ENCODE data around the gene CDH4.

Gene CDH4

GRCh38 chr20:61929561-61929960, 677.5 kb downstream of the CDH4 start:
- DNase-seq: no peak

- DNase-seq: no peak
Measured at GRCh38 chr20:61929971-61930666, 678.1 kb downstream of the CDH4 start.

- DNase-seq: no peak
Measured at GRCh38 chr20:61930776-61931475, 678.9 kb downstream of the CDH4 start.

- DNase-seq: no peak
Measured at GRCh38 chr20:61931476-61932198, 679.6 kb downstream of the CDH4 start.

DNA sequence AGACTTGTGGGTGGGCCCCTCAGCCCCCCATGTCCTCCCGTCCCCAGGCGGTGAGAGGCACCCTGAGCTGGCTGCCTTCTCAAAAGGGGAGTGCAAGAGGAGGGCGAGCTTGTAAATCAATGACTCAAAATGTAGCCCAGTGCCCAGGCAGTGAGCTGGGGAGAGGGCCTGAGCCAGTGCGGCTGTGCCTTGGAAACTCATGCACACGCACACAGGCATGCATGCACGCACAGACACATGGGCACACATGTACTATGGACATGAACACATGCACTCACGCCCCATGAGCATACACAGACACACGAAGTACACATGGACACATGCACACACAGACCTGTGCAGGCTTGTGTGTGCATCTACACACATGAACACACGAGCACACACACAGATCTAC, 680.1 kb downstream of the CDH4 start:
- no peak for DNase-seq

DNA sequence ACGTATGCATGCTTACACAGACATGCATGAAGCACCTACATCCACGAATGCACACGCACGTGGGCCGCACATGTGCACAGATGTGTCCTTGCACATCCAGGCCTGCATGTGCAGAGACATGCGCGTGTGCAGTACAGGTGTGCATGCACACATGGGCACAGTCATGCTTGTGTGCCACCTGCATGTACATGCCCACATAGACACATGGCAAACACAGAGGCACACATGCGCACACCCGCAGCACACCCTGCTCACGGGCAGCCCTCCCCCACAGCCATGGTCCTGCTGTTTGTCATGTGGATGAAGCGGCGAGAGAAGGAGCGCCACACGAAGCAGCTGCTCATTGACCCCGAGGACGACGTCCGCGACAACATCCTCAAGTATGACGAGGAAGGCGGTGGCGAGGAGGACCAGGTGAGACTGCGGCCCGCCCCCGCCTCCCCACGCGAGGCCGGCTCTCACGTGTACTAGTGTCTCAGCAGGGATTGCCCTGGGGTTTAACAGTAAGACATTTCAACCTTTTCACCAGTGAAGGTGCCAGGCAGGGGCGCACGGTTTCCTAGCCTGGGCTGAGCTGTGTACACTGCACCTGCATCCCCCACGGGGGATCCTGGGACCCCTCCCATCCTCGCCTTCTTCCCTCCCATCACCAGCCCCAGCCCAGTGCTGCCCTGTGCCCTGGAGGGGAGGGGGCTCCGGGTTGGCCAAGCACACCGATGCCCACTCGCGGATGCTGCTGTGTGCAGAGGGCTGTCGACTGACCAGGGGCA, 680.8 kb downstream of the CDH4 start:
- DNase-seq: no peak

DNA sequence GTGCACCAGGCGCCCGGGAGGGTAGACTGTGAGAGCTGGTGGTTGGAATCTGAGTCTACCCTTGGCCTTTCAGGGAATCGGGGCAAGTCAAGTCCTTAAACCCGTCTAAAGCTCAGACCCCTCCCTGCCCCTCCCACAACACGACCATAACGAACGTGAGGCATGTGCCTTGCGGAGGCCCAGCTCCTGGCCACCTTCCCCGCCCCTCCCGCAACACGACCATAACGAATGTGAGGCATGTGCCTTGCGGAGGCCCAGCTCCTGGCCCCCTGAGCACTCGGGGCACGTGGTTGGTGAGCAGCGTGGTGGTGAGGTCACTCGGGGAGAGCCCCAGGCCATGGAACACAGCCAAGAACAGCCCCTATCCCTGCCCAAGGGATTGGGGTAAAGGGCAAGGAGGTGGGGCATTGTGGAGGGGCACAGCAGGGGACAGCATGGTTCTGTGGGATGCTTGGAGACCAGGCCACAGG, 681.5 kb downstream of the CDH4 start:
- no peak for DNase-seq

GRCh38 chr20:61933951-61934715, 682.1 kb downstream of the CDH4 start:
- DNase-seq: no peak

DNA sequence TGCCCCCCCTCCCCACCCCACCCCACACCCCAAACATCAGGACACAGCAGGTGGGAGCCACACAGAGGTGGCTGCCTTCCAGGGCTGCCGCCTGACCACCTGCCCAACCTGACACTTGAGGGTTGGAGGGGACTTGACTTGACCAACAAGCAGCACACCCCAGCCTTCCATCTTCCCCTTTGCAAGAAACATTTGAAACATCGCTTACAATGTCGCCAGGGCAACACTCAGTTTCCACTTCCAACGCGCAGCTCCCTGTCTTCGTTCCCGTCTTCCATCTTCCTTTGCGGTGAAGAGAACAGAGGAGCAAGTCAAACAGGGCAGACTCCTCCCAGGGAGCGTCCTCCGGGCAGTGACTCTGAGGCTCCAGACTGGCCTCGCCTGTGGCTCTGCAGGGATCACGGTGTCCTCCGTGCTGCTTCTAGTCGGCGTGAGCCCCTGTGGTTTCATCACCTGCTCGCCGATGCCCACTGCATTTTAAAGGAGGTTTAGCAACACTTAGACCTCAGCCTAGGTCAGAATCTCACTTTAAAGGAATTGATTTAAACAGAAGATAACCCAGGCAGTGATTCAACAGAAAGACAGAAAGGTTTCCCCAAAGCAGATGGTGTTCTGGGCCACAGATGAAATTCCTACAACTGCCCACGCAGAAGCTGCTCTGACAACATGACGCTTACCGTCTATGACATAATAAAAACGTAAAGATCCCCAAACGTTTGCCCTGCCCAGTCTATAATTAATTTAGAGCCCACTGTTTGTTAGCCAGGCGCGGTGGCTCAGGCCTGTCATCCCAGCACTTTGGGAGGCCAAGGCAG, 682.9 kb downstream of the CDH4 start:
- no peak for DNase-seq

- no peak for DNase-seq
Measured at GRCh38 chr20:61935926-61936700, 684.1 kb downstream of the CDH4 start.

- no peak for DNase-seq
Measured at GRCh38 chr20:61936701-61937131, 684.7 kb downstream of the CDH4 start.

DNA sequence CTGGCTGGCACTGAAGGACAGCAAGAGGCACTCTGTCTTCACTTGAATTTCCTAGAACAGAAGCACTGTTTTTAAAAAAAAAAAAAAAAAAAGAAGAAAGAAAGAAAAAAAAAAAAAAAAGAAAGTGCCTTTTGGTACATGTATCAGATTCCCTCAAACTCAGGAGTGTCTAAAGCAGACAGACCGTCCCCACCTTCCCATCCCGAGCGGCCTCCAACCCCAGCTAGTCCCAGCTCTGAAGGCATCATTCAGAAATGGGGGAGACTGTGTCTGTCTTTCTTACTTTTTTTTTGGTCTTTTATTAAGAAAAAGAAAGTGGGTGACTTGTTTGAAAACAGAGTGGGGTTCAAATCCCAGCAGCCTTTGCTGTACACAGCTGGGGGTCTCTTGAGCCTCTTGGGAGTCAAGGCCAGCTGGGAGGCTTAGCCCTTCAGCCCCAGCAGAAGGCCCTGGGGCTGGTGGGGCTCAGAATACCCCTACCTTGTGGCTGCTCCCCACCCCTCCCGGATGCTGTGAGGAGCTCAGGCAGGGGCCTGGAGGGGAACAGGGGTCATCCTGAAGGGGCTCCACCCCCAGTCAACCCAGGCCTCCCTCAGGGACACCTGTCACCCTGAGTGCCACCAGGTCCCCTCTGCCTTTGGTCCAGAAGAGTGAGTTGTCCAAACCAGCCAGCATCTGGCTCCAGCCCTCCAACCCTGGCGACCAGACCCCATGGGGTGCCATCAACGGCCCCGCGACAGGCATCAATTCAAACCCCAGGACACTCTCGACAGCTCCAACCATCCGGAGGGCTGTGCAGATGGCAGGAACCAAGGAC, 685.3 kb downstream of the CDH4 start:
- DNase-seq: no peak

- DNase-seq: no peak
Measured at GRCh38 chr20:61937963-61938838, 686.1 kb downstream of the CDH4 start.

- no peak for DNase-seq
Measured at GRCh38 chr20:61938839-61939690, 687.0 kb downstream of the CDH4 start.

DNA sequence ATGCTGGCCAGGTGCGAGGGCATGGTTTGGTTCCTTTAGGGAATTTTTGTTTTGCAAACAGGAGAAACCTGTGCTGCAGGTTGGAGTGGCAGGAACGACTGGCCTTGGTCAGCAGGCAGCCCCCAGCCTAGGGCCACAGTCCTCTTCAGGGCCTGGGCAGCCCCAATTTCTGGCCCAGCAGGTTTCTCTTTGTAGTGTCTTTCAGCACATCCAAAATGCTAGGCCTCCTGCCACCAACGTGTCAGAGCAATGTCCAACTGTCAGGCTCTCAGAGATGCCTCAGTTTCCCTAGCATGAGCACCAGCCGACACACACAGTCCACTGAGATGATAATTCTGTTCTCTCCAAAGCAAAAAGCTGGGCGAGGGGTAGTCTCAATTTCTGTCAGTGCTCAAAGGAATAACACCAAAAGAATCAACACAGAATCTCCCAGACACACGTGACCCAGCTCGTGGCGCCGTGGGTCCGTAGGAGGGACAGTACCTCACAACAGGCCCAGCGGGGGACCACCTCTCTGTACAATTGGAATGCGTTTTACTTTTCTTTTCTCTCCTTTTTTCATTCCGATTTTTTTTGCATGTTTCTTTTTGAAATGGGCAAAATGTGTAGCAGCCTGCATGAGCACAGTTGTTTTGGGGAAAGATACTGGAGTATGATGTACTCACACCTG, 687.8 kb downstream of the CDH4 start:
- DNase-seq: no peak

DNA sequence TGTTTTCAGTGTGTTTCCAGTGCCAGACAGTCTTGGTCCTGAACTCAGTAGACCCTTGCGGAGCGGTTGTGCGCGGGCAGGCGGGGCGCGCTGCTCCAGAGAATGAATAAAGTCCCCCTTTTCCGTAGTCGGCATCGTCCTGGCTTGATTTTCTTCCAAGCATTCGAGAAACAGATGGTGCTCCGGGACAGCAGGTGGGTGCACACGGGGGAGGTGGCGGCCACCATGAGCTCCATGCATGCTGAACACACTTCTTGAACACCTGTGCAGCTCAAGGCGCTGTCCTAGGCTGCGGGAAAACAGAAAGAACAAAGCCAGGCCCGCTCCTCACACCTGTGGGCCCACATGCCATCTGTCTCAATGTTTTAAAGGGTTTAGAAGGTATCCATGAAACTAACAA, 688.4 kb downstream of the CDH4 start:
- no peak for DNase-seq

All from SHP77 (cell line).